Kidney (tissue), 14 donors: Measurements from ENCODE around the gene MSI2. TPM values are rescaled to one million over a fixed set of nuclear protein-coding genes. Genes with fewer than 3 reads are reported as not detected.
A peak's percentile ranks its signal among the peaks of the same experiment; 100 is the strongest.

Experiments used
- DNase-seq, 5 donors: peaks; one replicate each; pipeline ENCODE4 v3.0.0-alpha.2; 2013 to 2020
- FAIRE-seq: peaks from 2 replicates; lab custom pipeline; 2012; peaks lifted over from hg19 to GRCh38; lab: Jason Lieb, UNC
- H3K27ac ChIP-seq, 2 donors: one replicate each; pipeline ENCODE4 v1.7.0; 2013; ENCODE audit warnings: low read depth in 2 of 2, low read length in 2 of 2, inconsistent platforms in 1 of 2
- H3K27me3 ChIP-seq: one replicate; pipeline ENCODE4 v1.7.1; 2013; ENCODE audit warnings: low read length, inconsistent platforms; ENCODE audit not compliant: control insufficient read depth, insufficient read depth
- H3K36me3 ChIP-seq, 3 donors: one replicate each; pipeline versions ENCODE4 v1.7.0 to v1.7.1; 2013; ENCODE audit warnings: low read length in 3 of 3, control low read depth in 1 of 3, inconsistent platforms in 1 of 3; ENCODE audit not compliant: insufficient read depth in 3 of 3, control insufficient read depth in 2 of 3
- H3K4me1 ChIP-seq, 3 donors: one replicate each; pipeline versions ENCODE4 v1.7.0 to v1.7.1; 2013; ENCODE audit warnings: low read length in 3 of 3, inconsistent platforms in 1 of 3, low read depth in 1 of 3; ENCODE audit not compliant: control insufficient read depth in 2 of 3, insufficient read depth in 2 of 3
- H3K4me3 ChIP-seq, 3 donors: one replicate each; pipeline versions ENCODE4 v1.7.0 to v1.8.1; 2013; ENCODE audit warnings: low read length in 3 of 3, control low read depth in 1 of 3, inconsistent platforms in 1 of 3
- H3K9ac ChIP-seq, 3 donors: one replicate each; pipeline versions ENCODE4 v1.7.0 to v1.7.1; 2013; ENCODE audit warnings: low read length in 3 of 3, control low read depth in 1 of 3, inconsistent platforms in 1 of 3
- H3K9me3 ChIP-seq, 3 donors: one replicate each; pipeline versions ENCODE4 v1.7.0 to v1.7.1; 2013; ENCODE audit warnings: low read length in 3 of 3, control low read depth in 1 of 3, inconsistent platforms in 1 of 3; ENCODE audit not compliant: control insufficient read depth in 2 of 3, insufficient read depth in 1 of 3
- CTCF ChIP-seq: IDR thresholded peaks from 3 replicates; pipeline ENCODE4 v1.5.1; 2012; ENCODE audit warnings: mild to moderate bottlenecking, moderate library complexity, borderline replicate concordance; ENCODE audit not compliant: insufficient read depth; ENCODE audit errors: extremely low read depth
- intact Hi-C: fragments of 100-400 bp; cut with DNase I; formaldehyde crosslinking; loops from one replicate; pipeline ENCODE4 v1.11.1; 2022
- polyA plus RNA-seq: library from polyadenylated mRNA; stranded (reverse); fragments of 350-450 nt; fragmentation: Illumina TruSeq; extraction: RNeasy Lipid Tissue Mini Kit (QIAGEN cat#74804); gene quantifications from one replicate; pipeline ENCODE4 v1.2.3, GENCODE V29; 2014; ENCODE audit warnings: low read depth, low replicate concordance; ENCODE audit not compliant: insufficient read depth
- total RNA-seq: library from RNA; stranded (reverse); fragmentation: NEBNext Ultra II Directional; extraction: Animal tissue kit (Norgen Biotek cat#: 25700); gene quantifications from one replicate; pipeline ENCODE4 v1.2.1, GENCODE V29; 2021
- donor health status: control.
- donor health status: control.
- donor health status: control.
- donor health status: control.
- donor health status: control.
- donor health status: DM: yes; HTN: yes; CAD: no.
- donor health status: Normal renal cell carcinoma (clear cell type).

MSI2 gene
- total and polyA plus RNA-seq, 2 donors from 2014 or later: 69.2 to 151 TPM

GRCh38 chr17:57730026-57730701 is 473.8 kb downstream of the MSI2 start:
- DNase-seq (no peak), FAIRE-seq (no peak)
- Histone ChIP-seq H3K36me3 (no peaks in the 10 kb centered on the region), H3K27ac (no peak overlapping the region), H3K4me3 (no peak overlapping the region), H3K9ac (no peak overlapping the region), H3K9me3 (no peaks in the 10 kb centered on the region), H3K4me1 (peaks cover 0 to 5% (median 2%) of the 10 kb centered on the region in 3 donors), H3K27me3 (no peaks in the 10 kb centered on the region)
- intact Hi-C loops: no loop called here
- no peak for TF ChIP-seq CTCF

DNA sequence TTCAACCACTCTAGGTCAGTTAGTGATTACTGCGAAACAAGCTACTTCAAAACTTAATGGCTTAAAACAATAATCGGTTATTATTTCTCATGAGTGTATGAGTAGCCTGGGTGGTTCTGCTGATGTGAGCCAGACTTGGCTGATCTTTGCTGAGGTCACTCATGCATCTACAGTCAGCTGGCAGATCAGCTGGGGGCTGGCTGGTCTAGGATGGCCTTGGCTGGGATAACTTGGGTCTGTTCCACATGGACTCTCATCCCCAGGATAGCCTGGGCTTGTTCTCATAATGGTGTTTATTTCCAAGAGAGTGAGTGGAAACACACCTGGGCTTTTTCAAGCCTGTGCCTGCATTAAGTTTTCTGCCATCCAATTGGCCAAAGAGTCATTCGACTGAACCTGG is 475.7 kb downstream of the MSI2 start:
- peaks cover 0 to 5% (median 0%) of the 10 kb centered on the region in 3 donors for H3K4me1 ChIP-seq

DNA sequence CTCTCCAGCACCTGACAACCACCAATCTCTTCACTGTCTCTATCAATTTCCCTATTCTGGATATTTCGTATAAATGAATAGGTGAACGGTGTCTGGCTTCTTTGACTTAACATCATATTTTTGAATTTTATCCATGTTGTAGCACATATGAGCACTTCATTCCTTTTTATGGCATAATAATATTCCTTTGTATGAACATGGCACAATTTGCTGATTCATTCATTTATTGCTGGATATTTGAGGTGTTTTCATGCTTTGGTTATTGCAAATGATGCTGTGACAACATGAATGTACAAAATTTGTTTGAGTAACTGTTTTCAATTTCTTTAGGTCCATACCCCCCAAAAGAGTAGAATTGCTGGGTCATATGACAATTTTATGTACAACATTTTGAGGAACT is 476.8 kb downstream of the MSI2 start:
- intact Hi-C loops: no loop called here
- H3K9ac ChIP-seq: no peak overlapping the region
- H3K27me3 ChIP-seq: no peaks in the 10 kb centered on the region
- DNase-seq (no peak), FAIRE-seq (no peak)
- no peak overlapping the region for H3K4me3 ChIP-seq
- peaks cover 0 to 5% (median 0%) of the 10 kb centered on the region in 3 donors for H3K4me1 ChIP-seq
- TF ChIP-seq CTCF: no peak
- no peak overlapping the region for H3K27ac ChIP-seq
- H3K9me3 ChIP-seq: no peaks in the 10 kb centered on the region
- H3K36me3 ChIP-seq: no peaks in the 10 kb centered on the region

More for the DNA sequence above, 475.7 kb downstream of the MSI2 start:
- DNase-seq: peak in 1 of 5 donors; percentile 40
- intact Hi-C loops: no loop called here
- Histone ChIP-seq H3K27me3 (no peaks in the 10 kb centered on the region), H3K36me3 (no peaks in the 10 kb centered on the region), H3K9me3 (no peaks in the 10 kb centered on the region), H3K4me3 (no peak overlapping the region), H3K9ac (no peak overlapping the region), H3K27ac (no peak overlapping the region)
- no peak for FAIRE-seq
- no peak for TF ChIP-seq CTCF

Other genes with a start within 250 kb of the MSI2 start
- gene AKAP1, start 171.3 kb upstream of the MSI2 start, total RNA-seq: 46.8 TPM
- gene AKAP1, start 171.3 kb upstream of the MSI2 start, polyA plus RNA-seq: 24.6 TPM